Hepatocyte (in vitro differentiated cells): ENCODE results near the gene M1AP.

Source experiments
- CTCF ChIP-seq: fragments of 200-600 bp; sonication (generic); IDR thresholded peaks from 2 replicates; pipeline ENCODE4 v1.5.1; 2016; ENCODE audit warnings: antibody characterized with exemption, mild to moderate bottlenecking; ENCODE audit not compliant: poor library complexity
- EZH2 ChIP-seq: fragments of 200-600 bp; sonication (generic); IDR thresholded peaks from 2 replicates; pipeline ENCODE4 v1.6.1; 2016; ENCODE audit warnings: antibody characterized with exemption, mild to moderate bottlenecking, borderline replicate concordance

- TF ChIP-seq CTCF (no peak), EZH2 (no peak)
These were observed 62.5 kb downstream of the M1AP start for GRCh38 chr2:74585406-74586185.
